Prostate gland (tissue), 2 donors: ENCODE data around the gene WWTR1.

Source experiments
- POLR2A ChIP-seq: fragments of 450-650 bp; IDR thresholded peaks from one replicate; pipeline ENCODE4 v1.6.1; 2016; ENCODE audit warnings: antibody characterized with exemption, mild to moderate bottlenecking
- TF ChIP-seq, protein P1 (sequence below), 4 experiments: fragments of 200-600 bp in 2 of 4; fragments of 450-650 bp in 2 of 4; sonication (generic) in 2 of 4; IDR thresholded peaks; 1 replicate in 3 of 4; 2 replicates in 1 of 4; pipeline ENCODE4 v1.5.1; 2016 to 2019; ENCODE audit warnings: antibody characterized with exemption in 4 of 4, mild to moderate bottlenecking in 2 of 4, moderate library complexity in 2 of 4

GRCh38 chr3:149481491-149481890 is 176.3 kb downstream of the WWTR1 start:
- TF ChIP-seq, protein P1, sequence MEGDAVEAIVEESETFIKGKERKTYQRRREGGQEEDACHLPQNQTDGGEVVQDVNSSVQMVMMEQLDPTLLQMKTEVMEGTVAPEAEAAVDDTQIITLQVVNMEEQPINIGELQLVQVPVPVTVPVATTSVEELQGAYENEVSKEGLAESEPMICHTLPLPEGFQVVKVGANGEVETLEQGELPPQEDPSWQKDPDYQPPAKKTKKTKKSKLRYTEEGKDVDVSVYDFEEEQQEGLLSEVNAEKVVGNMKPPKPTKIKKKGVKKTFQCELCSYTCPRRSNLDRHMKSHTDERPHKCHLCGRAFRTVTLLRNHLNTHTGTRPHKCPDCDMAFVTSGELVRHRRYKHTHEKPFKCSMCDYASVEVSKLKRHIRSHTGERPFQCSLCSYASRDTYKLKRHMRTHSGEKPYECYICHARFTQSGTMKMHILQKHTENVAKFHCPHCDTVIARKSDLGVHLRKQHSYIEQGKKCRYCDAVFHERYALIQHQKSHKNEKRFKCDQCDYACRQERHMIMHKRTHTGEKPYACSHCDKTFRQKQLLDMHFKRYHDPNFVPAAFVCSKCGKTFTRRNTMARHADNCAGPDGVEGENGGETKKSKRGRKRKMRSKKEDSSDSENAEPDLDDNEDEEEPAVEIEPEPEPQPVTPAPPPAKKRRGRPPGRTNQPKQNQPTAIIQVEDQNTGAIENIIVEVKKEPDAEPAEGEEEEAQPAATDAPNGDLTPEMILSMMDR (IDR thresholded peaks at IDR 0.05), result no peak
- no peak for TF ChIP-seq POLR2A
